SKM-1 treated with dmso at 0.1 percent for 144 hours (cell line): ENCODE data around the gene KANSL3.
A peak's percentile ranks its signal among the peaks of the same experiment; 100 is the strongest.
"Not testable (repeated sequence)": the region's sequence is repeated elsewhere in the genome, so short reads cannot be mapped to it uniquely, and the experiment has no call there.

Experiments
- DNase-seq: peaks from one replicate; lab custom pipeline; 2025; ENCODE audit not compliant: unreplicated experiment; lab: John Stamatoyannopoulos, UW

KANSL3 gene

GRCh38 chr2:96564026-96564425 lies 74.1 kb downstream of the KANSL3 start:
- no peak for DNase-seq

DNA sequence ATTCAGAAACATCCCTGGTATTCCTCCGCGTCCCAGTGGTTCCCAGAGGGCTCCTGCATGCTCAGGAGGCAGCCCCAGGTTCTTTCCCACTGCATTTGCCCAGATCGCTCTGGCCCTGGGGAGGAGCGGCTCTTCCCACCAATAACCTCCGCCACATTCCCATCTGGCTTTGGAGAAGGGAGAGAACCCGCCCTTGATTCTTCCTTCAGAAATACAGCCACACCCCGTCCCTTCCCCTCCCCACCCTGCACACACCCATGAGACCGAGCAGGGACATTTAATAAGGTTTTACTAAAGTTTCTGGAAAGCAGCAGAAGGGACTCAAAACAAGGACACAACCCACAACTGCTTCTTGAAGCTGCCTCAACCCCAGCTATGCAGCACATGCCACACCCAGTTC lies 79.6 kb downstream of the KANSL3 start:
- DNase-seq = no peak

DNA sequence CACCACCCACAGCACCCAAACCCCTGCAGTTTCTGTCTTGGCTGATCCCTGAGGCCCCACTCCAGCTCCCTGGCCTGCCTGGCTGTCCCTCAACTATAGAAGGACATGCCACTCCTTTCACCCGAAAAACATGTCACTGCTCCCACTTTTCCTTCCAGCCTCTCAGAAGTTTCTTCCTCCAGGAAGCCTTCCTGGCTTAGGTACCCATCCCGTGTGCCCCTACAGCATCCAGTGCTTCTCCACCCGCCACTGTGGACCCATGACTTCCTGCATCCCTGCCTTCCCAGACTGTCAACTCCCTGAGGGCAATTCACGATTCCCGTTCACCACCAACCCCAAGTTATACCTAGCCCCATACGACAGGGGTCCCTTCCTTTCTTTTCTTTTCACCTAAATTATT lies 80.1 kb downstream of the KANSL3 start:
- DNase-seq = no peak

- not testable (repeated sequence) for DNase-seq
These were observed 80.7 kb downstream of the KANSL3 start for GRCh38 chr2:96557421-96557820.

GRCh38 chr2:96556441-96557330 lies 81.4 kb downstream of the KANSL3 start:
- no peak for DNase-seq

DNA sequence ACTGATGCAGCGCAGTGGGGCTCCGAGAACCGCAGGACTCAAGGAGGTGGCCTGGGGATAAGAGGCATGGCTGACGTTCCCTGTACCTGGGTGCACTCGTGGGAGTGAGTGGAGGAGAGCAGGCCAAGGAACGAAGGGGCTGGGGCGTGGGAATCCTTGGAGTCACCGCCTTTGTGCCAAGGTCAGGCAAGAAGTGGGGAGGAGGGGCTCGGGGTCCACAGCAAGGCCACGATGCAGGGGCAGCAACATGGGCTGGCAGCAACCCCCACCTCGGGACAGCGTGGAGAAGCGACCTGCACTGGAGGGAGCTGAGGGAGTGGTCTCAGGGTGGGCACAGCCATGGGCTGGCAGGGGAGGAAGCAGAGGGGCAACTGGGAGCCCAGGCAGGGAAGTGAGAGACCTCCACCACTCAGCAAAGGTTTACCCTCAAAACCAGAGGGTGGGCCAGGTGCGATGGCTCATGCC lies 82.9 kb downstream of the KANSL3 start:
- DNase-seq = no peak

- peak; percentile 17 for DNase-seq
These were observed 83.6 kb downstream of the KANSL3 start for GRCh38 chr2:96554293-96555145.

DNA sequence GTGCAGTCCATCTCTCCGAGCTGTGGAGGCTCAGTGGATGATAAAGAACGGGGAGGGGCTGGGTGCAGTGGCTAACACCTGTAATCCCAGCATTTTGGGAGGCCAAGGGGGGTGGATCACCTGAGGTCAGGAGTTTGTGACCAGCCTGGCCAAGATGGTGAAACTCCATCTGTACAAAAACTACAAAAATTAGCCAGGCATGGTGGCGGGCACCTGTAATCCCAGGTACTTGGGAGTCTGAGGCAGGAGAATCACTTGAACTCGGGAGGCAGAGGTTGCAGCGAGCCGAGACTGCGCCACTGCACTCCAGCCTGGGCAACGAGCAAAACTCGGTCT lies 84.2 kb downstream of the KANSL3 start:
- DNase-seq = not testable (repeated sequence)

GRCh38 chr2:96553176-96553956 lies 84.7 kb downstream of the KANSL3 start:
- DNase-seq = no peak

GRCh38 chr2:96552315-96553175 lies 85.6 kb downstream of the KANSL3 start:
- DNase-seq = no peak

DNA sequence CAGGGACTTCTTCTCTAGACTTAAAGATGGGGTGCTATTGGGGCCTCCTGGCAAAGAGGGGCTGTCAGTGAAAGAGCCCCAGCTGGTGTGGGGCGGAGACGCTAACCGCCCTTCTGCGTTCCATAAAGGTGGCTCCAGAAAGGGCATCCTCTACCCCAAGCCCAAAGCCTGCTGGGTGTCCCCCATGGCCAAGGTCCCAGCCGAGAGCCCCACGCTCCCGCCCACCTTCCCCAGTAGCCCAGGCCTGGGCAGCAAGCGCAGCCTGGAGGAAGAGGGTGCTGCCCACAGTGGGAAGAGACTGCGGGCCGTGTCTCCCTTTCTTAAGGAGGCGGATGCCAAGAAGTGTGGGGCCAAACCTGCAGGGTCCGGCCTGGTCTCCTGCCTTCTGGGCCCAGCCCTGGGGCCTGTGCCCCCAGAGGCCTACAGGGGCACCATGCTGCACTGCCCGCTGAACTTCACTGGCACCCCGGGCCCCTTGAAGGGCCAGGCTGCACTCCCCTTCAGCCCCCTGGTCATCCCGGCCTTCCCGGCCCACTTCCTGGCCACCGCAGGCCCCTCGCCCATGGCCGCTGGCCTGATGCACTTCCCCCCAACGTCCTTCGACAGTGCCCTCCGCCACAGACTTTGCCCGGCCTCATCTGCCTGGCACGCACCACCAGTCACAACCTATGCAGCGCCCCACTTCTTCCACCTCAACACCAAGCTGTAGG lies 86.4 kb downstream of the KANSL3 start:
- no peak for DNase-seq

GRCh38 chr2:96550787-96551604 lies 87.1 kb downstream of the KANSL3 start:
- DNase-seq = no peak

- DNase-seq = no peak
These were observed 87.9 kb downstream of the KANSL3 start for GRCh38 chr2:96549967-96550786.

DNA sequence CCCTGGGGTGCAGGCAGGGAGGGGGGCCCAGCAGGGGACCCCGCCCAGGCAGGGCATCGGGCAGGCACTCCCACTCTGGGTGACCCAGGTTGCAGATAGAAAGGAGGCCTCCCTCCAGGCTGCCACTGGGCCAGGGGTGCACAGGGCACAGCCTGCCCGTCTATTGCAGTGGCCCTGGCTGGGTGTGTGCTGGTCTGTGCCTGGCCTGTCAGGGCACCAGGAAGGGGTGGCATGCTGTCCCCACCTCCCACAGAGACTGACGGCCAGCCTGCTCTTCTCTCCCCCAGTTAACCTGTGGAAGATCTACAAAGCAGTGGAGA lies 88.7 kb downstream of the KANSL3 start:
- no peak for DNase-seq

- no peak for DNase-seq
These were observed 89.3 kb downstream of the KANSL3 start for GRCh38 chr2:96548558-96549465.

DNA sequence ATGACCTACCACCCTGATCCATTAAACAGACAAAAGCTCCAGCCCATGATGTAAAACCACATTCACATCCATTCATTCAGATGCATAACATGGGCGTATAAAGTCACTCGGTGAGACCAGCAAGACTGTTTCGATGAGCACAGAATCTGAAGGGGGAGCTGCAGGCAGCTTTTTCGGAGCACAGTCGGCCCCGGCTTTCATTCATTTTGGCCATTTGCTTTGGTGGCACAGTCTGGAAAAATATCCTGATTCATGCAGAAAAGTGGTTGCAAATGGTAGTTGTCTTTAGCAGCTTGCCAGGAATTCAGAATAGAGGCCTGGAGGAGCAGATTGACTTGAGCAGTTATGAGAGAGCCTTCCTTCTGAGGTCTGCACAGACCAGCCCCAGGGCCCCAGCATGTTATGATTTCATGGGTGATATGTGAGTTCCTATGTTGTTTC lies 90.4 kb downstream of the KANSL3 start:
- no peak for DNase-seq

- no peak for DNase-seq
These were observed 90.9 kb downstream of the KANSL3 start for GRCh38 chr2:96547203-96547641.
